Activated B cell treated with CpG ODN at 0.5 μM for 24 hours (primary cell): ENCODE measurements around the gene SOST. TPM values are rescaled to one million over a fixed set of nuclear protein-coding genes. Genes with fewer than 3 reads are reported as not detected.

Source experiments
- ATAC-seq: fragments of 200-7000 bp; cut with Tn5 transposase; one replicate; pipeline ENCODE4 v1.10.0; 2021; ENCODE audit warnings: low read depth, mild to moderate bottlenecking, moderate library complexity
- CTCF ChIA-PET: fragments of 350-600 bp; sonication (Branson Sonifier 250); formaldehyde crosslinking; loops from one replicate; lab custom pipeline; 2021; ENCODE audit warnings: antibody characterized with exemption; lab: Charles Lee
- POLR2A ChIA-PET: fragments of 350-600 bp; sonication (Branson Sonifier 250); formaldehyde crosslinking; loops from one replicate; lab custom pipeline; 2021; ENCODE audit warnings: antibody characterized with exemption; lab: Charles Lee
- DNase-seq: peaks from one replicate; pipeline ENCODE4 v3.0.0; 2022
- H3K27ac Mint-ChIP-seq: one replicate; pipeline ENCODE4 v1.8.0; 2020; ENCODE audit warnings: mixed read lengths
- H3K27me3 Mint-ChIP-seq: one replicate; pipeline ENCODE4 v1.8.0; 2021; ENCODE audit warnings: mixed read lengths
- H3K36me3 Mint-ChIP-seq: one replicate; pipeline ENCODE4 v1.8.0; 2021; ENCODE audit warnings: low read depth, mixed read lengths
- H3K4me1 Mint-ChIP-seq: one replicate; pipeline ENCODE4 v1.8.0; 2021; ENCODE audit warnings: mixed read lengths
- H3K4me3 Mint-ChIP-seq: one replicate; pipeline ENCODE4 v1.8.0; 2020; ENCODE audit warnings: mild to moderate bottlenecking, mixed read lengths
- H3K9me3 Mint-ChIP-seq: one replicate; pipeline ENCODE4 v1.8.0; 2020; ENCODE audit warnings: mixed read lengths
- CTCF ChIP-seq: fragments of 200-600 bp; IDR thresholded peaks from one replicate; pipeline ENCODE4 v1.8.0; 2022; ENCODE audit warnings: antibody characterized with exemption, mild to moderate bottlenecking
- intact Hi-C: fragments of 100-400 bp; cut with micrococcal nuclease; formaldehyde crosslinking; loops from one replicate; pipeline ENCODE4 v1.15.1; 2024
- total RNA-seq: library from RNA; stranded (reverse); gene quantifications from 2 replicates; pipeline ENCODE4 v1.2.3, GENCODE V29; 2022

SOST gene
- total RNA-seq, 1 donor from 2014 or later, result not detected

GRCh38 chr17:43737722-43738121 is 20.9 kb downstream of the SOST start:
- ATAC-seq, result no peak
- no peak for DNase-seq
- no peak overlapping the region for H3K27ac Mint-ChIP-seq
- peaks cover 3% of the 10 kb centered on the region for H3K9me3 Mint-ChIP-seq
- intact Hi-C loops, result no loop called here
- no peaks in the 10 kb centered on the region for H3K36me3 Mint-ChIP-seq
- ChIA-PET CTCF (interaction anchor here (1.0 kb wide), 1 partner anchor 28 kb away, joined by 3 read pairs; no protein-coding TSS in a partner anchor), POLR2A (no interaction called here)
- no peak for TF ChIP-seq CTCF
- H3K4me1 Mint-ChIP-seq, result no peaks in the 10 kb centered on the region
- H3K4me3 Mint-ChIP-seq, result no peak overlapping the region
- H3K27me3 Mint-ChIP-seq, result peaks cover 33% of the 10 kb centered on the region

- DNase-seq (no peak), ATAC-seq (no peak)
- Mint-ChIP-seq H3K9me3 (peaks cover 3% of the 10 kb centered on the region), H3K27me3 (peaks cover 28% of the 10 kb centered on the region), H3K4me3 (no peak overlapping the region), H3K4me1 (no peaks in the 10 kb centered on the region), H3K27ac (no peak overlapping the region), H3K36me3 (no peaks in the 10 kb centered on the region)
- POLR2A ChIA-PET, result no interaction called here
- TF ChIP-seq CTCF, result no peak
- intact Hi-C loops, result no loop called here
- CTCF ChIA-PET, result no interaction called here
These were observed 22.2 kb downstream of the SOST start for GRCh38 chr17:43736389-43736788.

GRCh38 chr17:43734376-43734775 is 24.2 kb downstream of the SOST start:
- TF ChIP-seq CTCF, result no peak

GRCh38 chr17:43733956-43734355 is 24.6 kb downstream of the SOST start:
- Mint-ChIP-seq H3K27ac (no peak overlapping the region), H3K36me3 (no peaks in the 10 kb centered on the region), H3K9me3 (peaks cover 3% of the 10 kb centered on the region), H3K4me1 (no peaks in the 10 kb centered on the region), H3K27me3 (peaks cover 20% of the 10 kb centered on the region), H3K4me3 (no peak overlapping the region)
- CTCF ChIA-PET, result no interaction called here
- DNase-seq (no peak), ATAC-seq (no peak)
- POLR2A ChIA-PET, result interaction anchor here (0.6 kb wide), 1 partner anchor 13 kb away, joined by 3 read pairs; no protein-coding TSS in a partner anchor
- intact Hi-C loops, result no loop called here
- no peak for TF ChIP-seq CTCF

More at GRCh38 chr17:43734376-43734775, 24.2 kb downstream of the SOST start:
- Mint-ChIP-seq H3K4me1 (no peaks in the 10 kb centered on the region), H3K27ac (no peak overlapping the region), H3K27me3 (peaks cover 20% of the 10 kb centered on the region), H3K4me3 (no peak overlapping the region), H3K36me3 (no peaks in the 10 kb centered on the region), H3K9me3 (peaks cover 3% of the 10 kb centered on the region)
- ChIA-PET POLR2A (interaction anchor here (0.6 kb wide), 1 partner anchor 13 kb away, joined by 3 read pairs; no protein-coding TSS in a partner anchor), CTCF (no interaction called here)
- intact Hi-C loops, result no loop called here
- ATAC-seq (no peak), DNase-seq (no peak)

- no peaks in the 10 kb centered on the region for H3K36me3 Mint-ChIP-seq
- ATAC-seq, result no peak
- peaks cover 15% of the 10 kb centered on the region for H3K27me3 Mint-ChIP-seq
- ChIA-PET CTCF (no interaction called here), POLR2A (no interaction called here)
- H3K27ac Mint-ChIP-seq, result no peak overlapping the region
- intact Hi-C loops, result no loop called here
- DNase-seq, result no peak
- no peaks in the 10 kb centered on the region for H3K4me1 Mint-ChIP-seq
- H3K9me3 Mint-ChIP-seq, result peaks cover 3% of the 10 kb centered on the region
- H3K4me3 Mint-ChIP-seq, result no peak overlapping the region
- no peak for TF ChIP-seq CTCF
These were observed 25.6 kb downstream of the SOST start for GRCh38 chr17:43732958-43733357.
